Ureter (tissue), 1 donor: Measurements from ENCODE around the gene CBL. TPM values are rescaled to one million over a fixed set of nuclear protein-coding genes. Genes with fewer than 3 reads are reported as not detected.

Source experiments
- DNase-seq: peaks from one replicate; pipeline ENCODE4 v3.0.0-alpha.2; 2020; ENCODE audit warnings: low spot score
- total RNA-seq: library from RNA; stranded (reverse); gene quantifications from one replicate; pipeline ENCODE4 v1.2.4, GENCODE V29; 2023
- donor health status: DM: yes; HTN: yes; CAD: no.

Gene CBL
- total RNA-seq, 1 donor from 2014 or later: 17.9 TPM

- no peak for DNase-seq
Measured at GRCh38 chr11:119267645-119268044, 61.5 kb downstream of the CBL start.

GRCh38 chr11:119273721-119274120, 67.6 kb downstream of the CBL start:
- DNase-seq: no peak

GRCh38 chr11:119277660-119278059, 71.5 kb downstream of the CBL start:
- DNase-seq: no peak

GRCh38 chr11:119282495-119282894, 76.4 kb downstream of the CBL start:
- DNase-seq: no peak

GRCh38 chr11:119284344-119285157, 78.4 kb downstream of the CBL start:
- DNase-seq: no peak

- no peak for DNase-seq
Measured at GRCh38 chr11:119285431-119285830, 79.3 kb downstream of the CBL start.

- no peak for DNase-seq
Measured at GRCh38 chr11:119288219-119288618, 82.1 kb downstream of the CBL start.

- DNase-seq: no peak
Measured at GRCh38 chr11:119290894-119291497, 84.9 kb downstream of the CBL start.

GRCh38 chr11:119293461-119293860, 87.3 kb downstream of the CBL start:
- DNase-seq: no peak

- DNase-seq: no peak
Measured at GRCh38 chr11:119295178-119295577, 89.0 kb downstream of the CBL start.

GRCh38 chr11:119297938-119298337, 91.8 kb downstream of the CBL start:
- DNase-seq: no peak

GRCh38 chr11:119298726-119299125, 92.6 kb downstream of the CBL start:
- DNase-seq: no peak

GRCh38 chr11:119299416-119299815, 93.3 kb downstream of the CBL start:
- no peak for DNase-seq

- DNase-seq: no peak
Measured at GRCh38 chr11:119300198-119300964, 94.2 kb downstream of the CBL start.

- no peak for DNase-seq
Measured at GRCh38 chr11:119303227-119303718, 97.1 kb downstream of the CBL start.

GRCh38 chr11:119305556-119306372, 99.6 kb downstream of the CBL start:
- no peak for DNase-seq

- DNase-seq: no peak
Measured at GRCh38 chr11:119306373-119306890, 100.3 kb downstream of the CBL start.

GRCh38 chr11:119307219-119307618, 101.1 kb downstream of the CBL start:
- DNase-seq: no peak

- DNase-seq: no peak
Measured at GRCh38 chr11:119307974-119308373, 101.8 kb downstream of the CBL start.

- DNase-seq: no peak
Measured at GRCh38 chr11:119309411-119309810, 103.3 kb downstream of the CBL start.

- no peak for DNase-seq
Measured at GRCh38 chr11:119309953-119310681, 104.0 kb downstream of the CBL start.
